Right hindlimb (tissue), 1 donor: ENCODE measurements around the gene PXDN.
A peak's percentile ranks its signal among the peaks of the same experiment; 100 is the strongest.
"Not testable (repeated sequence)": the region's sequence is repeated elsewhere in the genome, so short reads cannot be mapped to it uniquely, and the experiment has no call there.

Experiments
- DNase-seq: peaks from one replicate; pipeline ENCODE4 v3.0.0-alpha.2; 2018

PXDN gene

DNA sequence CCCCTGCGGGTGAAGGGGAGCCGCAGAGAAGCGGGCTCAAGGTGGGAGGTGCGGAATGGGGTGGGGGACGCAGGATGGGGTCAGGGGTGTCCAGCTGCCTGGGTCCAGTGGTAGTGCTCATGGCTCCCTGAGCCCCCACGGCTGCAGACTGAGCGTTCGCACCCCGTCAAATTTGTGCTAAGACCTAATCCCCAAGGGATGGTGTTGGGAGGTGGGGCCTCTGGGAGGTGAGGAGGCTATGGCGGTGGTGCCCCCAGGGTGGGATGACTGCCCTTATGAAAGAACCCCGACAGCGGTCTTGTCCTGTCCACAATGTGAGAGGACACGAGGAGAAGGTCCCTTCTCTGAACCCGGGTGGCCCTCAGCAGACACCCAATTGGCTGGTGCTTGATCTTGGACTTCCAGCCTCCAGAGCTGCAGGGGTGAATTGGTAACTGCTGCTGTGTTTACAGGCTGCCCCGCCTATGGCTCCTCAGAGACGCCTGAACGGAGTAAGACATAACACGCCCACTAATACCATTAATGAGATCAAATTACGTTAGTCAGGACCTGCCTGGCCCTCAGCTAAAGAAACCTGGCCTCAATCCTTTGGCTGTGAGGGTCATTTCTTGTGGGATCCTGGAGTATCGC lies 42.6 kb downstream of the PXDN start:
- DNase-seq, result peak; percentile 15

DNA sequence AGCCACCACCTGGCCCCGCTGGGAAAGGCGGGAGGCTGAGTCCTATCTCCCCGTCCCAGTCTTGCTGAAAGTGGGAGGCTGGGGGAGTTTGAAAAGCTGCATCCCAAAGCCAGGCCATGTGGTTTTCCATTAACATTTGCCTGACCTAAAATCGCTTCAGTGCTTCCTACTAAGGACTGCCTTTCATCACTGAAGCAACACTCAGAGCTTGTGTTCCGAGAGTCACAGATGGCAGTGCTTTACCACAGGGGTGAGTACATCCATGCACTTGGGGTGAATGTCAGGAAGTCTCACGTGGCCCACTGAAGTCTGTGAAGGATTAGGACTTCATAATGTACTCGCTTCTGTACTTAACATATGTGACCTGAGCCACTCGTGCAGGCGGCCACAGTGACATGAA lies 43.3 kb downstream of the PXDN start:
- peak; percentile 15 for DNase-seq

DNA sequence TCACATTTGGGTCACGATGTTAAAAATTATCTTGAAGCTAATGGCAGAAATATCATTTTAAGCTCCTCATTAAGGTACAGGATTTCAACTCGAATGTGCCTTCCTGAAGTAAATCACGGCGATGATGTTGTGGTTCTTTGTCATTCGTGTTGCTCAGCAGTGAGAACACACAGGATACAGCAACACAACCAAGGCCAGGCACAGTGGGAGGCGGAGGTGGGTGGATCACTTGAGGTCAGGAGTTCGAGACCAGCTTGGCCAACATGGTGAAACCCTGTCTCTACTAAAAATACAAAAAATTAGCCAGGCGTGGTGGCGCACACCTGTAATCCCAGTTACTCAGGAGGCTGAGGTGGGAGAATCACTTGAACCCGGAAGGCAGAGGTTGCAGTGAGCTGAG lies 43.9 kb downstream of the PXDN start:
- not testable (repeated sequence) for DNase-seq

DNA sequence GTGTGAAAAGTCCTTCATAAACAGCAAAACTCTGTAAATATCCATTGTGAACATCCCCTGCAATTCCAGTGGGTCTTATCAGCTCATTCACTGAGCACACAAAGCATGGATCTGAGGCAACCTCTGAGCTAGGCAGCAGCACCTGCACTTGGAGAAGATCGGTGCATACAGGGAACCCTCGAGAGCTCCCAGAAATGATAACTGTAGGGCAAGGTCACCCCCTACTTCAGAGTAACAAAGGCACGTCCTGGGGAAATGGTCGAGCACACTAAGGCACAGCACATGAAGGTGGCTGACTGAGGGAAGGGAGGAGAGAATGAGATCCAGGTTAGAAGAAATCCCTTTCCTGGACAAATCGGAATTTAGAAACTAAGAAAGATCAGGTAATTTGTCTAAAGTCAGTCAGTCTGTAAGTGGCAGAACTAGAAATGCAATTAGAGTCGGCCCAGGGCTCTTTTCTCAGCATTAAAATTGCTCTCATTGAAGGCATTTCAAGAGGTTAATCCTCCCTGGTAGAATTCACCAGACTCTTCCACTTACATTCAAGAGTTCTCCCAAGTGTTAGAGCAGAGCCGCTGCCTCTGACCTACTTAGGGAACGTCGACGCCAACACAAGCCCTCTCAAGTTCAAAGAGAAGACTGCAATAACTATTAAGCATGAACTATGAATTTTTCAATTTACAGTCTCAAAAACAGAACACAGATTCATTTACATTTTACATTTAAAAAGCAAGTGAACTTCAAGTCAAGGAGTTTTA lies 45.9 kb downstream of the PXDN start:
- peak; percentile 30 for DNase-seq

DNA sequence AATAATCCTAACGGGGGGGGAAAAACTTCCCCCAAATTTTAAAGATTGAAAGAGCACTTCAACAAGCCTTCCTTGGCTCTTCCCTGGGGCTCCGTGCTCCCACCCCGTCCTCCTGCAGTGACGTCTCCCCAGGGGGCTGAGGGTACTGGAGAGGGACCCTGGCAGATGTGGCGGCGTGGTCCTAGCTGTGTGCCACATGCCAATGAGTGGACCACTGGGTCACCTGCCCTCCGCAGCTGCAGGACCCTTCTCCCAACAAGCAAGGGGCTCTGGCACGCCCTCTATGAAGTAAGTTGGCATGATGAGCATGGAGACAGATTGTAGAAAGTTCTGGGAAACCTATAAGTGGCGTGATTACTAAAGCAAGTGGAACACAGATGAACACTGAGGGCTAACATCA lies 46.7 kb downstream of the PXDN start:
- DNase-seq, result peak; percentile 20

DNA sequence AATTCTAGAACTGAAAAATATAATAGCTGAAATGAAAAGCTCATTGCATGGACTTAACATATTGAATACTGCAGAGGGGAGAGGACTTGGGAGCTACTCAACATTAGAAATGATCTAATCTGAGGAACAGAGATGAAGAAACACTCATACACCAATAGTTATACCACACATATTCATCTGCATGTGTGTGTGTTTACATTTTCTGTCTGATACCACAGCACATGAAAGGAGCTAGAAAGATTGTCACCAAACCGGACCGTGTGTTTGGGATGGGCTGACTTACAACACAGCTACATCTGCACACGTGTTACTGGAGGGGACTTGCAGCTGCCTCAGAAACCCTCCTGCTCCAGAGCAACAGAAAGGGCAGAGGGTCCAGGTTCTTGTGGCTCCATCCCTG lies 47.8 kb downstream of the PXDN start:
- DNase-seq, result no peak

DNA sequence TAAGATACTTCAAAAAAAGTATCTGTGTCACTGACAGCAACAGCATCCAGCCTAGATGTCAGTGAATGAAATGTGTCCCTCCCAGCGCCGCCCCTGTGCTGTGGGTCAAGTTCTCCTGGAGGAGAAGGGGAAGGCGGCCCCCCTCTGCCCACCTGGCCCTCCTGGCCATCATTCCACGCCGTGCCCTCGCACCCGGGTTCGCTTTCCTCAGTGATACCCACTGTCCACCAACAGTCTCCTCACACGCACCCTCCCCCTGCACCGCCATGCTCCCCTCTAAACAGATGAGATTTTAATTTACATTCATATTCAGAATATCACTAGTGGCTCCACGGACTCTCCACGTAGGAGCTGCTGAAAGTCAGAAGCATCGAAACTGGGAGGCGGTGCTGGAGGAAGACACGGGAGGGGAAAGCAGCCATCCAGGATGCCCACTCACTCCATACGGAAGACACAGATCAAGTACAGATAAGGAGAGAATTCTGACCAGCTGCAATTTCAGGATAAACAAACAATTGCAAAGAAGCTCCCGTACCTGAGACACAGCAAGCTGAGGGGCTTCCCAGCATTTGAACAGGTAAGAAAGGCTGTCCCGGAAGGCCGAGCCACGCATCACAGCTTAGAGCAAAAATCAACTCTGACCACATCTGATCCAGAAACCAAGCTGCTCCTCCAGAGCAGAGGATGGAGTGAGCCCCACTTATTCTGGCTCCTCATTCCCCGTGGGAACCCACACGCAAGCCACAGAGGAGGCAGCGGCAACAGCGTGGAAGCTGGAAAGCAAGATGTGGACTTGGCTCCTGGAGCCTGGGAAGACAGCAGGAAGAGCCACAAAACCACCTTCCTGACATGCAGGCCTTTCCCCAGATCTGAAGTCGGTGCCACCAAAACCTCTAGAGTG lies 49.7 kb downstream of the PXDN start:
- no peak for DNase-seq

DNA sequence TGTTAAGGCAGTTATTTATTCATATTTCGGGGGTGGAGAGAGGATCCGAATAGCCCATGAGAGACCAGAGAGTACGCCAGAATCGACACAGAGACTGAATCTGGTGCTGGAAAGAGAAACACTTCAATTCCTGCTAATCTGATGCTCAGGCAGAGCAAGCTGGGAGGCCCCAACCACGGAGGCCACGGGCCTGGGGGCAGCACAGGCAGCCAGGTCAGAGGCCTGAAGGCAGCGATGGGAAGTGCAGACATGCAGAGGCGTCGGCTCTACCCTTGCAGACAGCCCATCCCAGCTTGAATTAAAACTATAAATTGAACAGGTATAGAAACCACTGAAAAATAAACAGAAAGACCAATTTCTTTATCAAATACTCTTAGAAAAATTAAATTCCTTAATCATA lies 50.6 kb downstream of the PXDN start:
- DNase-seq, result no peak

DNA sequence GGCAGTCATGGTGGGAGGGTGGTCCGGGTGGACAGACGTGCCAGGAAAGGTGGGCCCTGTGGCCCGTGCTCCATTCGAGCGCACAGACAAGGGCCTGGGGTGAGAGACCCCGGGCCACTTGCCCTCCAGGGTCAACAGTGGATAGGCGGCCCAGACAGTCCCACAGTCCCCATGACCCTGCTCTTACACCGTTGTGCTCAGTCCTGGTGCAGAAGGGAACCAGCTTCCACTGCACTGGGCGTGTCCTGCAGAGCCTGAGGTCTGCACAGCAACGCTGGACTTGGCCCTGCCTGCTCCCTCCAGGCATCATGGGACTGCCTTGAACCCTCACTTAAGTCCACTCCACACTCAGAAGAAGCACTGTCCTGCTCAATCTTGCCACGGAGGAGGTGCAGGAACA lies 52.0 kb downstream of the PXDN start:
- no peak for DNase-seq

DNA sequence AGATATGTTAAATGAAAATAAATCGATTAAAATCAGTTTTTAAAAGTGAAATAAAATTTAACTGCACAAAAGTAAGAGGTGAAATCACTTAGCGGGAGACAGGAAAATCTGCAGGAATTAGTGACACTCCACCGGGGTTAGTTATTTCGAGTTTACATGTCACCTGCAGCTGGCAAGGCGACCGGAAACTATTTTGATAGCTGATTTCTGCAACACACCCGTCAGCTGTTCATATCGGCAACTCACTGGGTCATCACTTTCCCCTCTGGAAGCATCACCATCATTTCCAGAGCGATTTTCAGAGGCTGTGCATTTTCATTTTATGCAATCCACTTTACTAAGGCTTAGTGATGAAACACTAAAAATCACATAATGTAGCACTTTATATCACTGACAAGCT lies 52.9 kb downstream of the PXDN start:
- DNase-seq, result no peak

DNA sequence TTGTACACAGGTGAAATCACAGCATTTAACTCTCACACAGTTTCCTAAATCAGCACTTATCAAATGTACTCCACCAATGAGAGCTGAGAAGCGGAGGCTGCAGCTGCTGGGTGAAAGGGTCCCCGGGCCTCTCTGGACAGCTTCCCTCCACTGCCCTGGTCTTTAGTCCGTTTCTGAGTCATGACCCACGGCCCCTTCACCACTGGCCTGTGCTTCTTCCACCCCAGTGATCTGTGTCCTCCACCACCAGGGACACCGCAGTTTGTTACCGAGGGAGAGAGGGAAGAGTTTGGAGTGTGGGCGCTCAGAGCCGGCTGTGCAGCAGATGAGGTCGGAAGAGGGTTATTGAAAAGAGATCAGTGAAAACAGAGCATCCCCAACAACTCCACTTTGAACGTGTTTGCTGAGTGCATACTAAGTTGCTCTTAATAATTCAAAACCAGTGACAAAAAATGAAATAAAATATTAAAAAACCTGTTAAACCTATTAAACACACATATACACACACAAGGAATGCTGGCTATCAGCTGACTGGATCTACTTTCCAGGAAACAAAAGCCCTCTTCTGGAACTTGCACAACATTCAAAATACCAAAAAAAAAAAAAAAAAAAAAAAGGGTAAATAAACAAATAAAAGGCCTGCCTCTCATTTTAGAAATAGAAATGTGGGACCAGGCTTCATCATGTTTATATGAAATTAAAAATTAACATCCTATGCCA lies 54.1 kb downstream of the PXDN start:
- DNase-seq, result no peak

DNA sequence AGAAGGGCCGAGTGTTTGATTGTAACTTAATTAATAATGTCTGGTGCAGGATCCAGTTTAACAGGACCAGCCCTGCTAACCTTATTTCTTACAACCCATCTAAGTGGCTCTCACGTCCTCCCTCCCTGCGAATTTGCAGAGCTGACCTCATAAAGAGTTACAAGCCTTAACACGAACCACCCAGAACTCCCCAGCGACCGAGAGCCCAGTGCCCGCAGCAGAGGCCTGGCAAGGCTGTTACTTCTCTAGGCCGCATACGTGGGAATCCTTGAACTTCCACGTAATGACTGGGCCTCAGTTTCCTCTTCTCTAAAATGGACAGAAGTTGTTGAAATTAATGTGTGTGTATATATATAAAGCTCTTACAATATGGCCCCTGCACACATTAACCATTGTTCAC lies 55.5 kb downstream of the PXDN start:
- no peak for DNase-seq

DNA sequence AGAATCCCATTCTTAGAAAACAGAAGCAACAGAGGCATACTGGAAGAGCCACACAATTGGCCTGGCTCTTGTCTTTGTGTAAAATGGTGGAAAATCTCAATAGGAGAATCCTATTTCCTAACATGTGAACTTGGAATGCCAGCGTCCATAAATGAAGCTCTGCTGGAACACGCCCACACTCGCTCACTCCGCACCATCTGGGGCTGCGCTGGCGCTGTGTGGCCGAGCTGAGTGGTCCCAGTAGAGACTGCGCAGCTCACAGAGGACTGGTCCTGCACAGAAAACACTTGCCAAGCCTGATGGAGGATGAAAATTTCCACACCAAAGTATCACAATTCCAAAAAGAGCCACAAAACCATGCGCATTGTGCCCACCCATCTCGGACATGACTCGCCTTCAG lies 56.2 kb downstream of the PXDN start:
- DNase-seq, result no peak

DNA sequence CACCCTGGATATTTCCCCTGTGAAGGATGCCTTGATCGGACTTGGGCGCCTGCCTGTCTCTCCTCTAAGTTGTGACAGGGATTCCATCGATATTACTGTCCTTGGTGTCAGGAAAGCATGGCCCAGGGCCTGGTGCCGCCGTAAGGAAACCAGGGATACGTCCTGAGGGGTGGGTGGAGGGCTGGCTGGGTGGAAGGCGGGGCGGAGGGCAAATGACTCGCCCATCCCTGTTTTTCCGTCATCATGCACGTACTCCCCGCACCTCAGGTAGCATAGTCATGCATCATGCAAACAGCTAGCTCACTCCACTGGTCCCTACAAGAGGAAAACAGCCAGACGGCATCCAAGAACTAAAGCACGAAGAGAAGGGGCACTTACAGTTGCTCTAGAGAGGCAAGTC lies 57.1 kb downstream of the PXDN start:
- no peak for DNase-seq

DNA sequence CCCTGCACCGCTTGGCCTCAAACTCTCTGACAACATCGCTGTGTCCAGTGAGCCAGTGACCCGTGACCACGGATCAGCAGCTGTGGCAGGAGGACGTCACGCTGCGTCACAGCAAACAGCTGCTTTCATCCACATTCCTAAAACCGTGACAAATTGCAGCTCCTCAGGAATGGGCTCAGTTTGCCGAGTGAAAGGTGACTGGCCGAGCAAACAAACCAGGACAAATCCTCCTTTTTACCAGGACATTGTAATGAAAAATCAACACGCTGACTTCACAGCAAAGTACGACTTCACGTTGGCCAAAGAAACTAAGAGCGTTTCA lies 57.6 kb downstream of the PXDN start:
- peak; percentile 81 for DNase-seq

DNA sequence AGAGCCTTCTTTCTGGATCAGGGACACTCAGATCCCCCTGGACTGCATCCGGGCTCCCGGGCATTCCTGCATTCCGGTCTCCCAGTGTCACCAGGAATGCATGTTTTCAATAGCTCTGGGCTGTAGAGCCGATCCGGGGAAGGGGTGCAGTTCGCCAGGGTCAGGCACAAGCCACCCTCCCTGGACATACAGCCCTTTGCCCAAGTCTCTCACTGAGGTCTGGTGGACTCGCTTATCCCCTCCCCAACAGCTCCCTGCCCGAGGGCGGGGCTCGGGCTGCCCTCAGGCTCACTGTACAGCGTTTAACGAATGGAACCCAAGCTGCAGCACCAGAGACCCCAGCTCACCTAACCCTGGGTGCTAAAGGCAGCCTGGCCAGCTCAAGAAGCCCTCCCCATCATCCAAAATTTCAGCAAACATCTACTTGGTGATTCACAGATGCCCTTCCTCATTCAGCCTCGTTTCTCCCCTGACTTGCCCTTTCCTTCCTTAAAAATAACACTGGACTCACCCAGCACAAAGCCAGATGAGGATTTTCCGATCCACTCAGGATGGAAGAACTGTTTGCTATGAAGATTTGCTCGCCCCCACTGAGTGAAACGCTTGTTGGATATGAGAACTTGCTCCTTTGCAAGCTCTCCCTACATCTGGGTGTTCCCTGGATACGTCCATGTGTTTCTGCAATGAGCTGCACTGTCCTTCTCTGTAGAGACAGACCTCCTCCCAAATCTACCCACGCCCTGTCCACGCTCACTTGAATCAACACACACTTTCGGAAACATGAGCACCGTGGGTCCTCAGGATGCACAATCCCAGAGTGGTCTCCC lies 58.1 kb downstream of the PXDN start:
- DNase-seq, result no peak

DNA sequence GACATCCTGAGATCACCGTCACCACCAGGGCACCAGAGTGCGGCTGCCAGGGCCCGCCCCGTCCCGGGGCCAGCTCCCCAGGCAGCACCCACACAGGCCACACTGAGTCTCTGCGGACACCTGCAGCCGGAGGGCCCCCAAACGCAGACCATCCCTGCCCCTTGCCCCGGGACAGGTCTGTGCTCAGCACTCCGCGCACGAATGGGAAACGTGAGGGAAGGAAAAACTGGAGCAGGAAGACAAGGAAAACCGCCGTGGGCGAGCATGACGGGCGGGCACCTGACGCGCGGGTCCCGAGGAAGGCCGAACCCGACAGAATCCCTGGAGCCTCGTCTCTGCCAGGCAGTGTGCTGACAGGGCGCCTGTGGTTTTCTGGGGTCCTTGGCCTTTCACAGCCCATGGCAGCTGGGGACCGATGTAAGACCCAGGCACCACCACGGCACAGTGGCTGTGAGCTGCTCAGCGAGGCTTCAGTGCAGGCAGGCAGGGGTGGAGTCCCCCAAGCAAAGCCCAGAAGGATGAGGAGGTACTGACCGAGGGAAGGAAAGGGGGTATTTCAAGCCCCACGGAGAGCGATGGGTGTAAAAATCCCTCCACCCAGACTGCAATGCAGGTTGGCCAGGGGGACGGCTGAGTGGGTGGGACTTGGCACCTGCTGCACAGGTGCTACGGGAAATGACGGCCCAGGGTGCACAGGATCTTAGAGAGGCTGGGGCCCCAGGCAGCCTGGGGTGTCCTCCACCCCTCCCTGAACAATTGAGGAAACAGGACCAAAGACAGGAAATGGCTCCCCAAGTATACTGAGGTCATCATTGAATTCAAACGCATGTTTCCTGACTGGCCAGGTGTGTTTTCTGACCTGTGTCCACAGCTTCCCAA lies 59.0 kb downstream of the PXDN start:
- DNase-seq, result no peak

DNA sequence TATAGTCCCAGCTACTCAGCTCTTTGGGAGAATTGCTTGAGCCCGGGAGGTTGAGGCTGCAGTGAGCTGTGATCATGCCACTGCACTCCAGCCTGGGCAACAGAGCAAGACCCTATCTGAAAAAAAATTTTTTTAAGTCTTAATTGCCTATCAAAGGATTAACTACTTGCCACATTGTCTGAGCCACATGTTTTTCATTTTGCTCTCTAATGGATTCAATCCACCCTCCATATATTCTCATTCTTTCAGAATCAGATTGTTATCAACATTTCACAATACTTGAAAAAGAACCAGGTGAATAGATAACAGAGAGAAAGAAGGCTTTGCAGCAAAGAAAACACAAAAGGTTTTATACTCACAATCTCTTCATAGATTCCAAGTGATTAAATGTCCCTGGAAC lies 61.0 kb downstream of the PXDN start:
- DNase-seq, result no peak

DNA sequence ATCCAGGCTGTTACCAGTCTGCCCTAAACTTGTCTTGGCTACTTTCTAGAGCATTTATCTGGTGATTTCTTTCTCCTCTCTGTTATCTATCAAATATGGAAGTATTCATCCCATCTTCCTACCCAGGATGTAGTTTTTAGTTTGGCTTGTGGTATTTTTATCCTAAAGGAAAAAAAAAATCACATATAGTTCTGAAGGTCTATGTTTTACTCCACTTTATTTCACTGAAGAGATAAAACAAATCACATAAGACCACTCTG lies 62.2 kb downstream of the PXDN start:
- DNase-seq, result no peak

DNA sequence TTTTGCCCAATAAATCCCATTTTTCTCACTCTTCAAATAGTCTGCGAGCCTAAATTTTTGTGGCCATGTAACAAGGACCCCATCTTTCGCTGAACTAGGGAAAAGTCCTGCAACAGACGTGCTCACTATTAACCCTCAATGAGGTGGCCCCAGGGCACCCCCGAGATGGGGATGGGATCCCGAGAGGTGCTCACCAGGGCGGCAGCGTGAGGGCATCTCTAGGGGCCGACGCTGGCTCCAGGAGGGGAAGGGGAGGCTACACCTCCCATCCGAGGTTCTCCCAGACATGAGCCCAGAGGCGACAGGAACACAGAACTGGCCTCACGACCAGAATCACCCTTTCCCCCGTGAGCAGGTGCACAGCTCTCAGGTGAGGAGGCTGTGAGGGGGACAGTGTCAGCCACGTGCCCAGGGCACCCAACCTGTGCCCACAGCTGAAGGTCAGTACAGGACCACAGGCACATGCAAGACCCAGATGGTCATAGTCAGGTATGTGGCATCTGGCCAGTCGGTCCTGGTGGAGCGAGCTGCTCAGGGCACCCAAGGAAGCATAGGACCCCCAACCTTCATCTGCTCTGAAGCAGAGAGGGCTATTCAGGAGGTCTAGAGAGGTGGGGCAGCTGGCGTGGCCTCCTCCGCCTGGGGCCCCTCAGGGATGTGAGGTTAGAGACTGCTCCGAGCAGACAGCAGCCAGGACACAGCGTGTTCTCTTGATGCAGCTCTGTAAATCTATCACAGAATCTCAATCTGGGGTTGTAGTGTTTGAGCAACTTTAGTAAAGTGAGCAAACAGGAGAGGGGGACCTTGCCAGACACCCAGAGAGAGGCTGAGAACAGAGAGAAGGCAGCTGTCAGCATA lies 62.8 kb downstream of the PXDN start:
- no peak for DNase-seq

DNA sequence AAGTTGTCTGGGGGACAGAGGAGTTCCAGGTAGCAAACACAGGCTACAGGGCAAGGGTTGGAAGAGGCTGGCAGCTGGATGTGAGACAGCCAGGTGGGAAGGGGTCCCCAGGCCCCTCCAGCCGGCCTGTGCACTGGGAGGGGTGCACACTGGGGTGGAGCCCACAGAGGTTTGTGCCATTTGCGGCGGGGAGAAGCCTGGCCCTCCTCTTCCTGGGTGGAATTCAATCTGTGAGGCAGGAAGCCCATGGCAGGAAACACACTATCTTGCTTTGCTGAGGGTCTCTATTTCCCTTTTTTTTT lies 63.3 kb downstream of the PXDN start:
- no peak for DNase-seq
